GM18526 (cell line): Measurements from ENCODE around the gene S100Z.

ENCODE experiments used
- POLR2A ChIP-seq: IDR thresholded peaks from 3 replicates; pipeline ENCODE4 v1.6.1; 2011; ENCODE audit not compliant: insufficient read length; ENCODE audit errors: extremely low read depth

Gene S100Z

DNA sequence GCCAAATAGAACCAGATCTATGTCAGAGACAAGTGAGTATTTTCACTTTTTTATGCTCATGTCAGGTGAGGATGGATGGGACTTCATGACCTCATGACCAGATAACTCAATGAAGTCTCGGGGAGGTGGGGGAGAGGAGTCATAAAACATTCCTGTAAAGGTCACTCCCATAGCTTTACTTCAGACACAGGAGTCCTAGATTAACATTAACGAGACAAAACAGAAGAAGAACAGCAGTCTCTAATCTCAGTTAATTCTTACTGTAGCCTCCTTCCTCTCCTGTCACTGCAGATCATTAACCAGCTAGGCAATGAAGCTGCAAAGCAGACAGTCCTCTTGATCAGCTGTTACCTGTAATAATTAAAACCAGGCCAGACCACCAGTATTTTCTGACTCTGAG is 114.2 kb downstream of the S100Z start:
- no peak for TF ChIP-seq POLR2A
